HG03432 (cell line): ENCODE data around the gene CSMD2.

Experiments used
- ATAC-seq: cut with Tn5 transposase; IDR thresholded peaks from one replicate; pipeline ENCODE4 v1.9.1; 2021; ENCODE audit warnings: mild to moderate bottlenecking, moderate library complexity; ENCODE audit not compliant: unreplicated experiment

CSMD2 gene

GRCh38 chr1:33916786-33917185 lies 248.2 kb downstream of the CSMD2 start:
- no peak for ATAC-seq

- no peak for ATAC-seq
Observed at GRCh38 chr1:33914531-33914930, 250.5 kb downstream of the CSMD2 start.

- no peak for ATAC-seq
Observed at GRCh38 chr1:33908324-33908956, 256.6 kb downstream of the CSMD2 start.

- ATAC-seq = no peak
Observed at GRCh38 chr1:33906156-33906555, 258.9 kb downstream of the CSMD2 start.

DNA sequence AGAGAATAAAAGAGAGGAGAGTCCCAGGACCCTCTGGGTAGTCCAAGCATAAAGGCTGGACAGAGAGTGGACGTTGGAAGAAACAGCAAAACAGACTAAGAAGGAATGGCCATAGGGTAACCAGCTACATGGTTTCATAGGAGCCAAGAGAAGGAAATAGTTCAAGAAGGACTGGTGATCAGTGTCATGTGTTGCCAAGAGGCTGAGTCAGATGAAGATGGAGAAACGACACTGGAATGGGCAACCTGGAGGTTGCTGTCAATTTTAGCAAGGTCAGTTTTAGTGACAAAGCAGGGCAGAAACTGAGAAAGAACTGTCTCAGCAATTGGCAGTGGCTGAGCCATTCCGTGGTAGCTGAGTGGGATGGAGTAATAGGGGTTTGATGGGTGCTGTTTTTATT lies 259.8 kb downstream of the CSMD2 start:
- ATAC-seq = no peak

DNA sequence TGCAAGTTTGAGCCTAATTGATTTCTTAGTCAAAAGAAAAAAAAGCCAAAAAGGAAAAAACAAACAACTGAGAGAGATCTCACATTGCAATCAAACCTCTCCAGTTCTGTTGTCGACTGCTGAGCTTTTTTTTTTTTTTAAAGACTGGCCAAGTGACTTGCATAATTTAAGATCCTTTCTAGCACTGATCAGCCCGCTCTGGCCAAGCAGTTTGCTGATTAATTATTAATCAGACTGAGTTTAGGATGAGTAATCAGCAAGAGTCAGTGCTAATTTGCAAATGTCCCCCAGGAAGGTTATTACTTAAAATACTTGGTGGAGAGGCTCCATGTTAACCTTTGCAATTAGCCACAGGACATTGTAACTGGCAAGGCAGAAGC lies 261.8 kb downstream of the CSMD2 start:
- peak; percentile 63 for ATAC-seq

DNA sequence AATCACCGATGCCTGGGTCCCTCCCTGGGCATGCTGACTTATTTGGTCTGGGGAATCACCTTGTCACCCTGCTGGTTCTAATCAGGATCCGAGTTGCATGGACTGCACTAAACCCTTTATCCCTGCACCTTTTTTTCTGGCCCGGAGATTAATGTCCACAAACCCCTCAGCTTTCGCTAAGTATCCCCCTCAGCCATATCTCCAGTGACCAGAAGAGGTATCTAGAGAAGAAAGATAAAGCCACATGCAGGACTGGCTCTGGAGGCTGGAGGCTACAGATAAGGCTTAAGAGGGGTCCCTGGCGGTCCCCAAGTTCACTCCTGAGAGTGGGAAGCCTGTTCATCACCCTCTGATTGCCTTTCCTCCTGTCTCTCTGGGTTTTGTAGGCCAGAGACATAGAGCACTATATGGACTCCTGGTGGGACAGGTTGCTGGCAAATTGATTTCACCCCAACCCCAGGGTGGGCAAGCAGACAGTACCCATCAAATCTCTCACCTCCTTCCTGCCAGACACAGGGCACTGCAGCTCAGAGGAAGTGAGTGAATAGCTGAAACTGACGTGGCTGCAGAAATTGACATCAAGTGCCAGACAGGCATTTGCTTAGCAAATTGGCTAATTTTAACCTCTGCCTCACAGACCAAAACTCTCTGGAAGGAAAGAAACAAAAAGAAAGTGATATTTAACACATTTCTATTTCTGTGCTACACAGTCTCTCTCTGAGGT lies 262.4 kb downstream of the CSMD2 start:
- ATAC-seq = peak; percentile 86

GRCh38 chr1:33899746-33900145 lies 265.3 kb downstream of the CSMD2 start:
- ATAC-seq = no peak

GRCh38 chr1:33898881-33899280 lies 266.1 kb downstream of the CSMD2 start:
- ATAC-seq = no peak

DNA sequence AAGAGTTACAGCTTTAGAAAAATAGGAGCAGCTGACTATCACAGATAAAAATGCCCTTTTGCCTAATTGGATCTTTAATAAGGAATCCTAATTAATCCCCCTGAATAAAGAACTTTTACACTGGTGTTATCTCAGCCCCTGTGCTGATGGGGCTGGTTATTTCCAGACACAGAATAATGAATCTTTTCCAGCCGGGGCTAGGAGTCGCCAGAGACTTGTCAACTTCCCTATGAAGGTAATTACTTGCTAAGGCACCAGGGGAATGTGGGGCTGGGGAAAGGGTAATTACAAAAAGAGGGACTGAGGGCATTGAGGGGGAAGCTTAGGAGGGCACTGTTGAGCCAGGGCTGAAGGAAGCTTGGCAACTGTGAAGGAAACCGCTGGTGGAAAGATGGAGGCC lies 266.6 kb downstream of the CSMD2 start:
- ATAC-seq = no peak

- ATAC-seq = no peak
Observed at GRCh38 chr1:33897092-33897725, 267.8 kb downstream of the CSMD2 start.

DNA sequence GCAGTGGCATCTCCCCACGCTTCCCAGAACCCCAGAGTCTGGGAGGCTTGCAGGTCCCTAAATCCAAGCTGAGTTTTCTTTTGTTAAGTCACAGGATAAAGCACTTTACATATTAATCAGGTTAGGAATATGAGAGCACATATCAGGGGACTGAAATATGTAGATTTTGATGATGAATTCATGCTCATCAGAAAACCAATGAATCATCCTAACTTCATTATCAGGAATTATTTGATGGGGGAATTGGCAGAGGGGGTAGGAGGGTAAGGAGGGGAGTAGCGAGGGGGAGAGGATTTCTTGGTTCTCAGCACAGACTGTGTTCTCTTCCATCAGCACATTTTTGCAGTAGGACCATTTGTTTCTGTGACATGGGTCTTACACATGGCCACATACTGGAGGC lies 269.1 kb downstream of the CSMD2 start:
- no peak for ATAC-seq

GRCh38 chr1:33895396-33895795 lies 269.6 kb downstream of the CSMD2 start:
- ATAC-seq = no peak

DNA sequence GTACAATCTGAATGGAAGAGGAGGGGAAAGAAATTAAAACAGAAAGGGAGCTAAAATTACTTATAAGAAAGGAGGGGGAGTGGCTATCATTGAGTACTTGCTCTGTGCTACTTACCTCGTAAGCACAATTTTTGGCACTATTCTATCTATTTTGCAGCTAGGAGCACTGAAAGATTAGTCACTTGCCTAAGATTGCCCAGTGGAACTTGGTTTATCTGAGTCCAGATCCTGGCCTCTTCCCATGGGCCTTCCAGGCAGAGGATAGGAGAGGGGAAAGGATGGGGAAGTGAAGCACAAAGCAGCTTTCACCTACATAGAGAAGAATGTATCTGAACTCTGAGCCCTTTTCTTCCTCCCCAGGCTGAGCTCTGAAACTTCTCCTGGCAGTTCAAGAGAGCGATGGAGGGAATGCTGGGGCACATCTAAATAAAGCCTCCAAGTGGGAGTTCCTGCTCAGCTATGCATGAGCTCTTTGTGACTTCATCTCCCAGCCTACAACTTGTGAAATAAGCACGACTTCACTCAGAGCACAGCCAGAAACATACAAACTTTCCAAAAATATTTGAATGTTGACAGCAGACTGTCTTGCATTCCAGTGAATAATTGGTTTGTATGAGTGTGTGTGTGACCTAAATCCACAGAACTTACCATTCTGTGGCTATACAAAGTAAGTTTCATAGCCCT lies 271.7 kb downstream of the CSMD2 start:
- no peak for ATAC-seq

DNA sequence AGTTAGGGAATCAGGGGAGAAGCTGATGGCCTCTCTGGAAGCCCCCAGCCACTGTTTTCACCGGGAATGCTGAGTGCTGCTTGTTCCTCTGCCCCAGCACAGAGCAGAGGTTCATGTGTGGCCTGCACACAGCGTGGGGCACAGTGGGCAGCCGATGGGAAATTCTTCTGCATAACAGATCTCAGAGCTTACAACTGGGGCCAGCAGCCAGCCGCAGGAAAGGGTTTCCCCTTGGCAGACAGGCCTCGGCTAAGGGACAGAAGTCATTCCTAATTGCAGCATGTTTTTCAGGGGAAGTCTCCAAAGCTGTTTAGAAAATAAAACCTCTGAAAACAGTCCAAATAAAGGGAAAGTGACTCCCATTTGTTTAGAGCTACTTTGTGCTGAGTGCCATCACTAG lies 278.5 kb downstream of the CSMD2 start:
- ATAC-seq = no peak

GRCh38 chr1:33880305-33880704 lies 284.7 kb downstream of the CSMD2 start:
- no peak for ATAC-seq

DNA sequence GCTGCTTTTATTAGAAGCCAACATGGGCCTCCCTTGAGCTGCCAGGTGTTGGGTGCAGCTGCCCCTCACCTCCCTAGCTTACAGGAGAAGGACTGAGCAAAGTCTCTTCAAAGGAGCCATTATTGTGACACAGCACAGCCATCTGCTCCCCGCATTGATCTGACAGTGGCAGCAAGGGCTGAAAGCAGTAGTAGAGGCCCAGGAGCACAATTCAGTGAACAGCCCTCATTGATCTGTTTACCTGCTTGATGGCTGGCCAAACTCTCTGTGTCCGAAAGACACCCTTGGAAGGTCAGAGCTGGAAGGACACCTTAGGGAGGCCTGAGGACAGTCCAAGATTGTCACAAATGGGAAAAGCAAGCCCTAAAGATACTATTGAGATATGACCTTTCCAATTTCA lies 286.6 kb downstream of the CSMD2 start:
- ATAC-seq = no peak

DNA sequence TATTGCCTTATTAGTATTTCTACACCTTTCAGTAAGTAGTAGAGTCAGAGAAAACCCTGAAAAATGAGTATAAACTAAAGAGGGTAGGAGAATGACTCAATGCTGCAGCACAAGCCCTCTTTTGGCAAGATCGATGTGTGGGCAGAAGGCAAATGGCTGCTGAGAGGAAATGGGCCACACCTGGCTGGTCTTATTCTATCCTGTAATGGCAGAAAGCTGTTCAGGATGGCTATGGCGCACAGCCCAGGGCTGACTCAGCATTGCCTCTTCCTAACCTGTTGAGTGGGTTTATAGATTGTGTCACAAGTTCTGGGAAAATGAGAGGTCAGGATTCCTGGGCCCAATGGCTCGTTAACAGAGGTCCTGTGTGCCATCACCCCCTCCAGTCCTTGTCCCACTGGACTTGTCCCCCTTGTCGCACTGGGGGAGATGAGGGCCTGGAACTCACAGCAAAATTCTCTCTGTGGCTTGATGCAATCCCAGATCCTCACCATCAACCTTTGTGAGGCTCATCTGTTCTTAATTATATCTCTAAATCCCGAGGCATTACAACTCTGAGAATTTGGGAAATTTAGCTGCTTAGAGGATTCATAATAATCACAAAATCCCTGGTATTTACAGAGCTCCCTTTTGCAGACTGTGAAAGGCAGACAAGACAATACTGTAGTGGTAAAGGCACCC lies 287.9 kb downstream of the CSMD2 start:
- no peak for ATAC-seq

DNA sequence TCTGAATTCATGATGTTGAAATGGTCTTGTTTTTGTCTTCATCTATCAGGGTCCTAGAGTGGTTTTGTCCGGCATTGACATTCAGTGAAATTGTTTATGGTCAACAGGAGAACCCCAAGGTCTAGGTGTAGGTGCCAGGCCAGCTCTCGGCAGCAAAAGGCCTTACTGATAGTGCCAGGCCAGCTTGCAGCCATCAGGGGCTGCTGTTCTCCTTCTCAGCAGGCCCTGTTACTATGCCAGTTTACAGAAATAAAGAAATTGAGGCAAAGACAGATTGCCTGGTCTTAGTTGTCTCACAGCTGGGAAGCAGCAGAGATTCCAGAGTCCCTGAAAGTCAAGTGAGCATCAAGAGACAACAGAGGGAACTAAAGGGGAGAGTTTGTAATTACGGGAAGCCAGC lies 289.2 kb downstream of the CSMD2 start:
- no peak for ATAC-seq

DNA sequence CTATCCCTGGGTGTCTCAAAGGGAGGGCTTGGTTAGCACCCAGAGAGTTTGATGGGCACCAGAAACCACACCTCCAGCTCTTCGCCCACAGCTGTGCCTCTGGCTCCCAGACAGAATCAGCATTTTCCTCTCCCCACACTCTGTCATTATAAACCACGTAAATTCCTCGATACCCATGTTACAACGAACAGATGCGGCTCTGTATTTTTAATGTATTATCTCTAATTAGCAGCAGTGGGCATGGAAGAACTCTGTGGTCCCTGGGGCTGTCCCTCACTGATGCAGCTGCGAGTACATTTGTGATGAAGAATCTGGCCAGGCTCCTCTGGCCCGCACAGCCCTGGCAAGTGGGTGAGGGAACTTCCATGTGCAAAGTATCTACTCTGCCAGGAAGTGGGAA lies 290.4 kb downstream of the CSMD2 start:
- ATAC-seq = no peak

- ATAC-seq = no peak
Observed at GRCh38 chr1:33872683-33873082, 292.3 kb downstream of the CSMD2 start.
